GM12878 (cell line): ENCODE results near the gene PDE1C.

Experiments used
- EP300 ChIP-seq, 2 experiments: fragments of 150-350 bp in 1 of 2; IDR thresholded peaks; 2 replicates each; pipeline ENCODE4 v1.6.1; 2011 to 2012; ENCODE audit warnings: low read depth in 2 of 2, low read length in 2 of 2, borderline replicate concordance in 1 of 2, improper control_type of control experiment in 1 of 2, inconsistent platforms in 1 of 2; ENCODE audit not compliant: control insufficient read depth in 1 of 2
- HDAC2 ChIP-seq: fragments of 200-600 bp; sonication (generic); IDR thresholded peaks from 2 replicates; pipeline ENCODE4 v1.6.1; 2017
- MXI1 ChIP-seq: fragments of 150-350 bp; IDR thresholded peaks from 2 replicates; pipeline ENCODE4 v1.6.1; 2011; ENCODE audit warnings: low read depth, mild to moderate bottlenecking, inconsistent platforms, low read length, improper control_type of control experiment
- POLR2AphosphoS5 ChIP-seq: IDR thresholded peaks from 2 replicates; pipeline ENCODE4 v1.6.1; 2011; ENCODE audit warnings: mild to moderate bottlenecking, low read length, inconsistent platforms
- RAD21 ChIP-seq: IDR thresholded peaks from 2 replicates; pipeline ENCODE4 v1.6.1; 2011; ENCODE audit warnings: mild to moderate bottlenecking, low read depth, low read length, moderate library complexity; ENCODE audit not compliant: insufficient read depth
- RFX5 ChIP-seq: IDR thresholded peaks from 2 replicates; pipeline ENCODE4 v1.6.1; 2011; ENCODE audit warnings: low read depth, low read length, improper control_type of control experiment
- SMAD5 ChIP-seq: IDR thresholded peaks from 2 replicates; pipeline ENCODE4 v1.6.1; 2016; ENCODE audit warnings: antibody characterized with exemption, low read depth
- TAF1 ChIP-seq: IDR thresholded peaks from 2 replicates; pipeline ENCODE4 v1.6.1; 2011; ENCODE audit warnings: mild to moderate bottlenecking, low read depth, low read length, borderline replicate concordance
- TF ChIP-seq, protein P1 (sequence below): IDR thresholded peaks from 2 replicates; pipeline ENCODE4 v1.6.1; 2011; ENCODE audit warnings: low read depth, low read length, improper control_type of control experiment, borderline replicate concordance
- TF ChIP-seq, protein P2 (sequence below), 3 experiments: IDR thresholded peaks in 2 of 3; conservative IDR thresholded peaks in 1 of 3; 2 replicates each; pipeline ENCODE4 v1.5.1; 2011; ENCODE audit warnings: low read depth in 3 of 3, low read length in 3 of 3, mild to moderate bottlenecking in 3 of 3, control low read depth in 2 of 3, moderate library complexity in 2 of 3, inconsistent platforms in 1 of 3, mixed read lengths in 1 of 3; ENCODE audit not compliant: control insufficient read depth in 2 of 3, insufficient read depth in 1 of 3; ENCODE audit errors: extremely low read depth in 1 of 3

DNA sequence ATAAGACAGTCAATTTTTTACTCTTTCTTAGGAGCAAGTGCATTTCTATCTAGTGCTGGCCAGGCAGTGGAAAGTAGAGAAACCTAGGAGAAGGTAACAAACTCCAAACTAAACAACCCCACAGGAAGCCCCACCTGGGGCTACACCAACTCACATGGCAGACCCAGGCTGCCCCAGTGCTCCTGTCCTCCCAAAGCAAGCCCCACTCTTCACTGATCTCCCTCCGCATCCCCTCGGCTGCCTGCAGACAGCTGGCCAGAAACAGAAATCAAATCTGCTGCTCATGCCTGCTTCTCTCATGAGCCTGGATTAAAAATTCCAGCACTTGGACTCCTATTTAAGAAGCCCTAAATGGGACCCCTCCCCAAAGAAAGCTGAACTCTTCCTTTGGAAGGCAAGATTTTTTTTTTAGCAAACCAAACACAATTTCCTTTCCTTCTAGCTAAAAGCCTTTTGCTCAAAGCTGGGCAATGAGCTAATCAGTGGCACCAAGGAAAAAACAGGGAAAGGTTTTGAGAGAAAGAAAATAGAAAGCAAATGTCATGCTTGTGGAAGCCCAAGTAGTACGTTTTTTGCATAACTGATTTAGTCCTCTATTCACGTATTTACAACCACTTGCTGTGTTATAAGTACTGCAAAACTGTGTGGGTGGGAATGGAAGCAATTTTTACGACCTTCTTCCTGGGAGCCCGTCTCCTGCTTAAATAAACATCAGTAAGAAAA, 10.8 kb downstream of the PDE1C start:
- TF ChIP-seq MXI1, result no peak
- TF ChIP-seq RAD21, result no peak
- no peak for TF ChIP-seq POLR2AphosphoS5
- no peak for TF ChIP-seq HDAC2
- TF ChIP-seq, protein P1, sequence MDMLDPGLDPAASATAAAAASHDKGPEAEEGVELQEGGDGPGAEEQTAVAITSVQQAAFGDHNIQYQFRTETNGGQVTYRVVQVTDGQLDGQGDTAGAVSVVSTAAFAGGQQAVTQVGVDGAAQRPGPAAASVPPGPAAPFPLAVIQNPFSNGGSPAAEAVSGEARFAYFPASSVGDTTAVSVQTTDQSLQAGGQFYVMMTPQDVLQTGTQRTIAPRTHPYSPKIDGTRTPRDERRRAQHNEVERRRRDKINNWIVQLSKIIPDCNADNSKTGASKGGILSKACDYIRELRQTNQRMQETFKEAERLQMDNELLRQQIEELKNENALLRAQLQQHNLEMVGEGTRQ, result no peak
- TF ChIP-seq SMAD5, result no peak
- TF ChIP-seq EP300 (IDR thresholded peaks at IDR 0.05; ENCODE audit: borderline replicate concordance in 1 of 2, control insufficient read depth in 1 of 2, low read depth in 2 of 2, low read length in 2 of 2), result no peak
- no peak for TF ChIP-seq RFX5
- no peak for TF ChIP-seq TAF1
- TF ChIP-seq, protein P2, sequence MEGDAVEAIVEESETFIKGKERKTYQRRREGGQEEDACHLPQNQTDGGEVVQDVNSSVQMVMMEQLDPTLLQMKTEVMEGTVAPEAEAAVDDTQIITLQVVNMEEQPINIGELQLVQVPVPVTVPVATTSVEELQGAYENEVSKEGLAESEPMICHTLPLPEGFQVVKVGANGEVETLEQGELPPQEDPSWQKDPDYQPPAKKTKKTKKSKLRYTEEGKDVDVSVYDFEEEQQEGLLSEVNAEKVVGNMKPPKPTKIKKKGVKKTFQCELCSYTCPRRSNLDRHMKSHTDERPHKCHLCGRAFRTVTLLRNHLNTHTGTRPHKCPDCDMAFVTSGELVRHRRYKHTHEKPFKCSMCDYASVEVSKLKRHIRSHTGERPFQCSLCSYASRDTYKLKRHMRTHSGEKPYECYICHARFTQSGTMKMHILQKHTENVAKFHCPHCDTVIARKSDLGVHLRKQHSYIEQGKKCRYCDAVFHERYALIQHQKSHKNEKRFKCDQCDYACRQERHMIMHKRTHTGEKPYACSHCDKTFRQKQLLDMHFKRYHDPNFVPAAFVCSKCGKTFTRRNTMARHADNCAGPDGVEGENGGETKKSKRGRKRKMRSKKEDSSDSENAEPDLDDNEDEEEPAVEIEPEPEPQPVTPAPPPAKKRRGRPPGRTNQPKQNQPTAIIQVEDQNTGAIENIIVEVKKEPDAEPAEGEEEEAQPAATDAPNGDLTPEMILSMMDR (IDR thresholded peaks at IDR 0.05 in 2 of 3, conservative IDR thresholded peaks at IDR 0.05 in 1 of 3; ENCODE audit: control insufficient read depth in 2 of 3, extremely low read depth in 1 of 3, insufficient read depth in 1 of 3, low read depth in 3 of 3, low read length in 3 of 3), result no peak
